ENCODE results near the gene WNT3. TPM values are rescaled to one million over a fixed set of nuclear protein-coding genes. Genes with fewer than 3 reads are reported as not detected.

WNT3 gene
- total RNA-seq, 1 experiment from 2014 or later = 5.5 TPM

DNA sequence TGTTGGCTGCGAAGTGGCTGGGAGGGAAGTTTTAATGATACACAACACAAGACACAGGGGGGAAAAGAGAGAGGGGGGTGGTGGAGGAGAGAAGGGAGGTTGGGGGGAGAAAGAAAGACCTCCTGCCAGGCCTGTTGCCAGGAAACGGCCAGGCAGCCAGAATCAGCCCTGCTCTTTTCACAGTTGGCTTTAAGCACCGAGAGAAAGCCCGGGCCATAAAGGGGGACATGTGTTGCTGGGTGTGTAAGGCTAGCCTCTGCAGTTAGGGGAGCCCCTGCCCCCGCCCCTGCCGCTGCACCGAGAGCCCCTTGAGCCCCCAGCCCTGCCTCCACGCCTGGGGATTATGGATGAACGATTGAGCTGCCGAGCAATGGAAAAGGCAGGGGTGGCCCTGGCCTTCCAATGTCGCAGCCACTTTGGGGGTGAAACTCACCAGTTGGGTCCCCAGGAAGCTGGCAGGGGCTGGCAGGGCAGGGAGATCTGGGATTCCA, 13.9 kb upstream of the WNT3 start:
- ChIA-PET RAD21 (ENCODE audit: low non-redundant PET in 1 of 2, low total read pairs in 2 of 2, uncharacterized antibody in 2 of 2, unreplicated experiment in 2 of 2) (no interaction called here), CTCF (interaction anchor here (1.7 kb wide), 1 partner anchor 10 kb away, joined by 8 read pairs; no protein-coding TSS in a partner anchor), POLR2A (no interaction called here)
- no peak for DNase-seq (ENCODE audit: low read depth, low spot score)
- Histone ChIP-seq H2AFZ (ENCODE audit: low read depth, low read length, poor library complexity, severe bottlenecking) (no peak overlapping the region), H3K4me3 (replicated peaks in 1 of 2; ENCODE audit: low read depth in 1 of 2, low read length in 2 of 2) (no peak overlapping the region), H3K9ac (ENCODE audit: low read length) (no peak overlapping the region), H3K79me2 (ENCODE audit: insufficient read depth, low read length) (no peaks in the 10 kb centered on the region), H3K4me2 (ENCODE audit: low read length) (no peak overlapping the region), H3K27ac (ENCODE audit: low read depth, low read length) (no peak overlapping the region), H3K9me2 (ENCODE audit: insufficient read depth) (no peaks in the 10 kb centered on the region), H3K27me3 (ENCODE audit: insufficient read depth, low read length) (no peaks in the 10 kb centered on the region), H3K4me1 (ENCODE audit: control insufficient read depth in 1 of 2, insufficient read depth in 2 of 2, low read length in 2 of 2) (peaks cover 4 to 10% of the 10 kb centered on the region in 2 experiments; a peak in 3 of 4 replicates), H4K20me1 (ENCODE audit: insufficient read depth) (no peaks in the 10 kb centered on the region), H3K9me3 (ENCODE audit: control insufficient read depth in 1 of 2, insufficient read depth in 1 of 2, low read depth in 1 of 2, low read length in 2 of 2) (no peaks in the 10 kb centered on the region), H3K36me3 (ENCODE audit: control insufficient read depth in 1 of 2, insufficient read depth in 2 of 2, low read length in 2 of 2) (no peaks in the 10 kb centered on the region)
- intact Hi-C loops (cut with micrococcal nuclease) = no loop called here
- no peak for ATAC-seq
- no TSS peak for BruUV-seq (replicated peaks)
- TF ChIP-seq, protein P1, sequence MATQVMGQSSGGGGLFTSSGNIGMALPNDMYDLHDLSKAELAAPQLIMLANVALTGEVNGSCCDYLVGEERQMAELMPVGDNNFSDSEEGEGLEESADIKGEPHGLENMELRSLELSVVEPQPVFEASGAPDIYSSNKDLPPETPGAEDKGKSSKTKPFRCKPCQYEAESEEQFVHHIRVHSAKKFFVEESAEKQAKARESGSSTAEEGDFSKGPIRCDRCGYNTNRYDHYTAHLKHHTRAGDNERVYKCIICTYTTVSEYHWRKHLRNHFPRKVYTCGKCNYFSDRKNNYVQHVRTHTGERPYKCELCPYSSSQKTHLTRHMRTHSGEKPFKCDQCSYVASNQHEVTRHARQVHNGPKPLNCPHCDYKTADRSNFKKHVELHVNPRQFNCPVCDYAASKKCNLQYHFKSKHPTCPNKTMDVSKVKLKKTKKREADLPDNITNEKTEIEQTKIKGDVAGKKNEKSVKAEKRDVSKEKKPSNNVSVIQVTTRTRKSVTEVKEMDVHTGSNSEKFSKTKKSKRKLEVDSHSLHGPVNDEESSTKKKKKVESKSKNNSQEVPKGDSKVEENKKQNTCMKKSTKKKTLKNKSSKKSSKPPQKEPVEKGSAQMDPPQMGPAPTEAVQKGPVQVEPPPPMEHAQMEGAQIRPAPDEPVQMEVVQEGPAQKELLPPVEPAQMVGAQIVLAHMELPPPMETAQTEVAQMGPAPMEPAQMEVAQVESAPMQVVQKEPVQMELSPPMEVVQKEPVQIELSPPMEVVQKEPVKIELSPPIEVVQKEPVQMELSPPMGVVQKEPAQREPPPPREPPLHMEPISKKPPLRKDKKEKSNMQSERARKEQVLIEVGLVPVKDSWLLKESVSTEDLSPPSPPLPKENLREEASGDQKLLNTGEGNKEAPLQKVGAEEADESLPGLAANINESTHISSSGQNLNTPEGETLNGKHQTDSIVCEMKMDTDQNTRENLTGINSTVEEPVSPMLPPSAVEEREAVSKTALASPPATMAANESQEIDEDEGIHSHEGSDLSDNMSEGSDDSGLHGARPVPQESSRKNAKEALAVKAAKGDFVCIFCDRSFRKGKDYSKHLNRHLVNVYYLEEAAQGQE (IDR thresholded peaks at IDR 0.05; ENCODE audit: low read depth) = no peak

DNA sequence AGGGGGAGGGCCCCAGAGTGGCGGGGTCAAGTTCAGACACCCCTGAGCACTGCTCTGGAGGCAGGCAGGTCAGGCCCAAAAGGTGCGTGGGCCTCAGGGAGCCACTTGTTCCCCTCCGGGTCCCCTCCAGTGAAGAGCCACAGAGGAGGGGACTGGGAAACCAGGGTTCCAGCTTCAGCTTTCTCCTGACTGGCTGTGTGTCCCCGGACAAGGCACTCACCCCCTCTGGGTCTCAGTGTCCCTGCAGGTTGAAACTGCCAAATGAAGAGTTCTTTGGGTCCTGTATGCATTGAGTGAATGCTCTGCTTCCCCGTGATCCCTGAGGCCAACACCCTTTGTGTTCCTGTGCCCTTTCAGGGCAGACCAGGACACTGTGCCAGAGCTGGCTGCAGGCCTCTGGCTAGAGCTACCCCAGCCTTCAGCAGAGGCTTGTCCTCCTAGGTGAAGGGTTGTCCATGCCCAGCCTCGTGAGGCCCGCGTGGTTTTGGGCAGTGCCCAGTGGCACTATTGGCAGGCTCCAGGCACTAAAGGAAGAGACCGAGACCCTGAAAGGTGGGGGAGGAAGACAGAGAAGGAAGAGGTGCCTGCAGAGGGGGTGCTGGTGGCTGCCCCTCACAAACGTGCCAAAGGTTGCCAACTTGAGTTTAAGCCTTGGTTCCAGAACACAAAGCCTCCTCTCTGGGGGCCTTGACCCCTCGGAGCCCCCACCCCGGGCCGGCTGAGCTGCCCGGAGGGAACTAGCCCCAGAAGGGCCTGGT, 13.3 kb upstream of the WNT3 start:
- H3K4me1 ChIP-seq (ENCODE audit: control insufficient read depth in 1 of 2, insufficient read depth in 2 of 2, low read length in 2 of 2) = peaks cover 4 to 10% of the 10 kb centered on the region in 2 experiments; a peak in 3 of 4 replicates
- RAD21 ChIA-PET (ENCODE audit: low non-redundant PET in 1 of 2, low total read pairs in 2 of 2, uncharacterized antibody in 2 of 2, unreplicated experiment in 2 of 2) = no interaction called here
- H3K9ac ChIP-seq (ENCODE audit: low read length) = no peak overlapping the region
- H3K36me3 ChIP-seq (ENCODE audit: control insufficient read depth in 1 of 2, insufficient read depth in 2 of 2, low read length in 2 of 2) = no peaks in the 10 kb centered on the region
- H2AFZ ChIP-seq (ENCODE audit: low read depth, low read length, poor library complexity, severe bottlenecking) = no peak overlapping the region
- intact Hi-C loops (cut with micrococcal nuclease) = no loop called here
- no peak overlapping the region for H3K27ac ChIP-seq (ENCODE audit: low read depth, low read length)
- H4K20me1 ChIP-seq (ENCODE audit: insufficient read depth) = no peaks in the 10 kb centered on the region
- H3K27me3 ChIP-seq (ENCODE audit: insufficient read depth, low read length) = no peaks in the 10 kb centered on the region
- no peaks in the 10 kb centered on the region for H3K9me2 ChIP-seq (ENCODE audit: insufficient read depth)
- no peak for DNase-seq (ENCODE audit: low read depth, low spot score)
- CTCF ChIA-PET = interaction anchor here (1.3 kb wide), 1 partner anchor 10 kb away, joined by 6 read pairs; no protein-coding TSS in a partner anchor
- H3K4me3 ChIP-seq (replicated peaks in 1 of 2; ENCODE audit: low read depth in 1 of 2, low read length in 2 of 2) = no peak overlapping the region
- H3K79me2 ChIP-seq (ENCODE audit: insufficient read depth, low read length) = no peaks in the 10 kb centered on the region
- H3K4me2 ChIP-seq (ENCODE audit: low read length) = no peak overlapping the region
- no peaks in the 10 kb centered on the region for H3K9me3 ChIP-seq (ENCODE audit: control insufficient read depth in 1 of 2, insufficient read depth in 1 of 2, low read depth in 1 of 2, low read length in 2 of 2)
- no peak for ATAC-seq
- no TSS peak for BruUV-seq (replicated peaks)
- POLR2A ChIA-PET = no interaction called here
- TF ChIP-seq EZH2 (IDR thresholded peaks at IDR 0.05) (no peak), CEBPB (IDR thresholded peaks at IDR 0.05; ENCODE audit: low read depth) (no peak), EZH2phosphoT487 (IDR thresholded peaks at IDR 0.05; ENCODE audit: borderline replicate concordance) (no peak), SP1 (IDR thresholded peaks at IDR 0.05; ENCODE audit: low read depth) (no peak), TCF7L2 (IDR thresholded peaks at IDR 0.05; ENCODE audit: borderline replicate concordance, extremely low read depth, insufficient read depth, insufficient read length) (no peak)
- TF ChIP-seq, protein P1 (IDR thresholded peaks at IDR 0.05; ENCODE audit: low read depth) = no peak
- TF ChIP-seq, protein P2, sequence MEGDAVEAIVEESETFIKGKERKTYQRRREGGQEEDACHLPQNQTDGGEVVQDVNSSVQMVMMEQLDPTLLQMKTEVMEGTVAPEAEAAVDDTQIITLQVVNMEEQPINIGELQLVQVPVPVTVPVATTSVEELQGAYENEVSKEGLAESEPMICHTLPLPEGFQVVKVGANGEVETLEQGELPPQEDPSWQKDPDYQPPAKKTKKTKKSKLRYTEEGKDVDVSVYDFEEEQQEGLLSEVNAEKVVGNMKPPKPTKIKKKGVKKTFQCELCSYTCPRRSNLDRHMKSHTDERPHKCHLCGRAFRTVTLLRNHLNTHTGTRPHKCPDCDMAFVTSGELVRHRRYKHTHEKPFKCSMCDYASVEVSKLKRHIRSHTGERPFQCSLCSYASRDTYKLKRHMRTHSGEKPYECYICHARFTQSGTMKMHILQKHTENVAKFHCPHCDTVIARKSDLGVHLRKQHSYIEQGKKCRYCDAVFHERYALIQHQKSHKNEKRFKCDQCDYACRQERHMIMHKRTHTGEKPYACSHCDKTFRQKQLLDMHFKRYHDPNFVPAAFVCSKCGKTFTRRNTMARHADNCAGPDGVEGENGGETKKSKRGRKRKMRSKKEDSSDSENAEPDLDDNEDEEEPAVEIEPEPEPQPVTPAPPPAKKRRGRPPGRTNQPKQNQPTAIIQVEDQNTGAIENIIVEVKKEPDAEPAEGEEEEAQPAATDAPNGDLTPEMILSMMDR (IDR thresholded peaks at IDR 0.05 in 2 of 3, conservative IDR thresholded peaks at IDR 0.05 in 1 of 3; ENCODE audit: borderline replicate concordance in 1 of 3, insufficient read depth in 1 of 3, low read depth in 2 of 3, low read length in 2 of 3) = no peak

All from HCT116 (cell line).